HG03097 (cell line): ENCODE measurements around the gene PITPNB.

Experiments used
- ATAC-seq: cut with Tn5 transposase; IDR thresholded peaks from one replicate; pipeline ENCODE4 v1.9.1; 2021; ENCODE audit not compliant: unreplicated experiment, low FRiP score

The PITPNB gene

GRCh38 chr22:27805841-27806240 is 113.2 kb downstream of the PITPNB start:
- no peak for ATAC-seq

DNA sequence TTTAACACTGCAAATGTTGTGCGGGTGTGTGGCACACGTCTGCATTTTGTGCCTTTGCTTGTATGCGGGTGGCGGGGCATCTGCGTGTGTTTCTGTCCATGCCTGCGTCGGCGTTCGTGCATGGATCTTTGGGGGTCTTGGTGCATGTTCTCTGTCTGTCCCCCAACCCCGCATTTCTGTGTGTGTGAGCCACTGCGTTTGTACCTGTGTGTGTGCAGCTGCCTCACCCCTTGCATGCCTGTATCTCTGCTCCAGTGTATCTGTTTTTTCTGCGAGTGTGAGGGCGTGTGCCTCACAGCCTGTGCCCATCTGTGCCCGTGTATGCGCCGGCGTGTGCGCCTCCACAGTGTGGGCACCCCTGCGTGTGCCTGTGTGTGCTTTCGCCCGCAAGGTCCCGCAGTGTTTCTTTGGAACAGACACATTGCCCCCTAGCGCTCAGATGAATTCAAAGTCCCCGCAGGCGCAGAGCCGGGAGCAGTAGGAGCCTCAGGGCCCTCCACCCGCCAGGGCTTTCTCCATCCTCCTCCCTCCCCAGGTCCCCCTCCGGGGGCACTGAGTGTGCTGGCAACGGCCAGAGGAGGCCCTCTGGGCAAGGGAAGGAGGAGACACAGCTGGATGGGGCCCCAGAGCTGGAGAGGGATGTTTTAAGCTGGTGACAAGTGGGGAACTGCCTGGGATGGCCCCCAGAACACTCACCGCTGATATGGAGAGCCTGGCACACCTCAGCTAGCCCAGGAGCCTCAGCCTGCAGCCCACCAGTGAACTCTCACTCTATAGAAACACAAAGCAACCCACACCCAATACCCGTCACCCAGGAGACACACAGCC is 114.4 kb downstream of the PITPNB start:
- no peak for ATAC-seq

- ATAC-seq, result no peak
Observed at GRCh38 chr22:27803841-27804415, 115.1 kb downstream of the PITPNB start.

DNA sequence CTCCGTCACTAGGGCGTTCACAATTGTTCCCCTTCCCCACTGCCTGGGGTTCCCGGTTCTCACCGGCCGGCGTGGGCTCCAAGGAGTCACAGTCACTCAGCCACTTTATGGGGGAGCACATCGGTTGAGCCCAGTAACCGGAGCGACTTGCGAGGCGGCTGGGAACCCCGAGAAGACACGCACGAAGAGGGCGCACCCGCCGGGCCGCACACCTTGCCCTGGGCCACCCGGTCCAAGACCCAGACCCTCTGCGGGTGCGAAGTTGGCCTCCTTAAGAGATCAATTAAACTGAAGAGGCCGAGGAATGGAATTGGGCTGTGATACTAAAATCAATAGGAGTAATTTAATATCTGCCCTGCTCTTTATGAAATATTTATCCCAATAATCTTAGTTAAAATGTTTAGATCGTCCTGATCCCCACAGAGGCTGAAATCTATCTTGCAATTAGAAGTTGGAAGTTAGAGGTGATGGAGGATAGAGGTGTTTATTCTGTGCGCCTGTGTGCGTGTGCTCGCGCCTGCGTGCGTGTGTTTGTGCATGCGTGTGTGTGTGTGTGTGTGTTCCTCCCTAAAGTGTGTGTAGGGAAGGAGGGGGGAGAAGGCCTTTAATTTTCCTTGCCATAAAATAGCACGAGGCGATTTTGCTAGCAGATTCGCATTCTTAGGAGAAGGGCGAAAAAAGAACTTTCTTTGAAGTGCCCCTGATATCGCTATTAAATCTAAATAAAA is 116.5 kb downstream of the PITPNB start:
- ATAC-seq, result no peak
